OCI-LY3 (cell line): ENCODE results near the gene CALD1.

Experiments used
- EZH2phosphoT487 ChIP-seq: fragments of 200-600 bp; shearing (Covaris generic); IDR thresholded peaks from 2 replicates; pipeline ENCODE4 v1.6.1; 2018; ENCODE audit warnings: antibody characterized with exemption, mixed run types, low read depth
- TF ChIP-seq, protein P1 (sequence below): fragments of 200-600, 300-600 bp; sonication (generic); IDR thresholded peaks from 2 replicates; pipeline ENCODE4 v1.5.1; 2014; ENCODE audit warnings: antibody characterized with exemption, low read length, low read depth

DNA sequence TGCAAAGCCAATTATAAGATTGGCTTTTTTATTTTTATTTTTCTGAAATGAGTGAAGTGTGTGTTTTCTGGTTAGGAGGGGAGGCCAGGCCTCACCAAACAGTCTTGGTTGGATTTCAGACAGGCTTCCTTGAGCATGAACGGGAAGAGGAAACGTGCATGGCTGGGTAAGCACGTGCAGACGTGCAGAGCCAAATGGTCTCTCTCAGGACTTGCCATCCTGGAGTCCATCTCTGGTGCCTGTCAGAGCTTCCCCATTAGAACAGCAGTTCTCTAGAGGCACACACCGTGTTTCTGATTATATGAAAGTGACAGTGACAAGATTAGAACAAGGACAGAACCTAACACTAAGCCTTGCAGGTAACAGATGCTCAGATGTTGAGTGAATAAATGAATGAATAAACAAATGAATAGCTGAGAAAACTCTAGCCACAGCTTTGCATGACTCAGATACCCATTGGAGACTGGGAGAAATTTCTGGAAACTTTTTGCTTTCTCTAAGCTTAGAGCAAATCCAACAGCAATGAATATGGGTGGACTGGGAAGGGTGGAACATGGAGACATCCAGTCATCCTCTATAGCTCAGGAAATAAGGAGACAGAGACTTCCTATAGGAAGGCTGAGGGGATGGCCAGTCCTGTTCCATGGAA lies 11.8 kb upstream of the CALD1 start:
- TF ChIP-seq, protein P1, sequence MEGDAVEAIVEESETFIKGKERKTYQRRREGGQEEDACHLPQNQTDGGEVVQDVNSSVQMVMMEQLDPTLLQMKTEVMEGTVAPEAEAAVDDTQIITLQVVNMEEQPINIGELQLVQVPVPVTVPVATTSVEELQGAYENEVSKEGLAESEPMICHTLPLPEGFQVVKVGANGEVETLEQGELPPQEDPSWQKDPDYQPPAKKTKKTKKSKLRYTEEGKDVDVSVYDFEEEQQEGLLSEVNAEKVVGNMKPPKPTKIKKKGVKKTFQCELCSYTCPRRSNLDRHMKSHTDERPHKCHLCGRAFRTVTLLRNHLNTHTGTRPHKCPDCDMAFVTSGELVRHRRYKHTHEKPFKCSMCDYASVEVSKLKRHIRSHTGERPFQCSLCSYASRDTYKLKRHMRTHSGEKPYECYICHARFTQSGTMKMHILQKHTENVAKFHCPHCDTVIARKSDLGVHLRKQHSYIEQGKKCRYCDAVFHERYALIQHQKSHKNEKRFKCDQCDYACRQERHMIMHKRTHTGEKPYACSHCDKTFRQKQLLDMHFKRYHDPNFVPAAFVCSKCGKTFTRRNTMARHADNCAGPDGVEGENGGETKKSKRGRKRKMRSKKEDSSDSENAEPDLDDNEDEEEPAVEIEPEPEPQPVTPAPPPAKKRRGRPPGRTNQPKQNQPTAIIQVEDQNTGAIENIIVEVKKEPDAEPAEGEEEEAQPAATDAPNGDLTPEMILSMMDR: no peak
- no peak for TF ChIP-seq EZH2phosphoT487
